Measurements from ENCODE around the gene C1orf87. TPM values are rescaled to one million over a fixed set of nuclear protein-coding genes. Genes with fewer than 3 reads are reported as not detected.

C1orf87 gene
- 10 to 100 TPM; 10.4 to 13.8 TPM for total RNA-seq
- 1 to 10 TPM; 4.3 to 5.0 TPM for polyA plus RNA-seq
- long read RNA-seq, donor 1 = 0 reads
- long read RNA-seq, donor 2 = 0 reads
- long read RNA-seq, donor 3, partial matches to known transcripts = 0 of 1 reads
- long read RNA-seq, donor 3, other reads (novel, unspliced or antisense) = 0 of 1 reads
- long read RNA-seq, donor 4 = 0 reads
- long read RNA-seq, donor 5, partial matches to known transcripts = 0 of 2 reads
- long read RNA-seq, donor 5, other reads (novel, unspliced or antisense) = 0 of 2 reads

- H3K27ac ChIP-seq (ENCODE audit: low read depth in 1 of 2, low read length in 1 of 2) = no peak within 1 kb of the TSS
- H3K9me3 ChIP-seq (ENCODE audit: control insufficient read depth in 4 of 4, insufficient read depth in 3 of 4, low read length in 3 of 4) = peaks cover 0 to 4% (median 0%) of the 10 kb centered on the region in 4 donors
- H3K9ac ChIP-seq (ENCODE audit: insufficient read depth in 1 of 2, low read length in 2 of 2) = no peak within 1 kb of the TSS
- no peak for TF ChIP-seq CTCF (IDR thresholded peaks at IDR 0.05; ENCODE audit: control extremely low read depth, extremely low read depth)
- H3K4me1 ChIP-seq (ENCODE audit: control insufficient read depth in 5 of 5, insufficient read depth in 5 of 5, low read length in 5 of 5) = peaks cover 0 to 7% (median 0%) of the 10 kb centered on the region in 5 donors
- peak; percentile 27 for ATAC-seq (ENCODE audit: insufficient read depth, low FRiP score)
- no peak within 1 kb of the TSS for H3K4me3 ChIP-seq
- H3K36me3 ChIP-seq (ENCODE audit: control insufficient read depth in 4 of 4, insufficient read depth in 4 of 4, low read length in 4 of 4) = no peaks in the 10 kb centered on the region
- peaks cover 0 to 25% (median 10%) of the 10 kb centered on the region in 3 donors for H3K27me3 ChIP-seq (ENCODE audit: control insufficient read depth in 3 of 3, insufficient read depth in 3 of 3, low read length in 2 of 3)
- WGBS, 2 donors = 20 to 22% methylated on average over 36 of the region's 36 CpGs
- DNase-seq = no peak
These were observed at the start of gene C1orf87 for GRCh38 chr1:60073605-60074278. TSS of gene C1orf87 (minus strand) at chr1:60073770. CDS start at chr1:60072643, 1,127 bp downstream.

GRCh38 chr1:60118085-60118484, 44.5 kb upstream of the C1orf87 start:
- 64 to 86% methylated on average over 4 of the region's 4 CpGs for WGBS, 2 donors
- peak in 1 of 3 donors; percentile 23 for DNase-seq
- Histone ChIP-seq H3K4me1 (ENCODE audit: control insufficient read depth in 5 of 5, insufficient read depth in 5 of 5, low read length in 5 of 5) (no peaks in the 10 kb centered on the region), H3K36me3 (ENCODE audit: control insufficient read depth in 4 of 4, insufficient read depth in 4 of 4, low read length in 4 of 4) (no peaks in the 10 kb centered on the region), H3K27me3 (ENCODE audit: control insufficient read depth in 3 of 3, insufficient read depth in 3 of 3, low read length in 2 of 3) (no peaks in the 10 kb centered on the region), H3K27ac (ENCODE audit: low read depth in 1 of 2, low read length in 1 of 2) (no peak overlapping the region), H3K9me3 (ENCODE audit: control insufficient read depth in 4 of 4, insufficient read depth in 3 of 4, low read length in 3 of 4) (no peaks in the 10 kb centered on the region), H3K9ac (ENCODE audit: insufficient read depth in 1 of 2, low read length in 2 of 2) (no peak overlapping the region), H3K4me3 (no peak overlapping the region)
- TF ChIP-seq CTCF (IDR thresholded peaks at IDR 0.05; ENCODE audit: control extremely low read depth, extremely low read depth) = no peak
- no peak for ATAC-seq (ENCODE audit: insufficient read depth, low FRiP score)

GRCh38 chr1:60114745-60115318, 41.3 kb upstream of the C1orf87 start:
- H3K27ac ChIP-seq (ENCODE audit: low read depth in 1 of 2, low read length in 1 of 2) = no peak overlapping the region
- H3K9me3 ChIP-seq (ENCODE audit: control insufficient read depth in 4 of 4, insufficient read depth in 3 of 4, low read length in 3 of 4) = no peaks in the 10 kb centered on the region
- no peak overlapping the region for H3K9ac ChIP-seq (ENCODE audit: insufficient read depth in 1 of 2, low read length in 2 of 2)
- 86 to 88% methylated on average over 7 of the region's 7 CpGs for WGBS, 2 donors
- no peaks in the 10 kb centered on the region for H3K27me3 ChIP-seq (ENCODE audit: control insufficient read depth in 3 of 3, insufficient read depth in 3 of 3, low read length in 2 of 3)
- ATAC-seq (ENCODE audit: insufficient read depth, low FRiP score) = no peak
- TF ChIP-seq CTCF (IDR thresholded peaks at IDR 0.05; ENCODE audit: control extremely low read depth, extremely low read depth) = no peak
- H3K4me3 ChIP-seq = no peak overlapping the region
- no peaks in the 10 kb centered on the region for H3K36me3 ChIP-seq (ENCODE audit: control insufficient read depth in 4 of 4, insufficient read depth in 4 of 4, low read length in 4 of 4)
- H3K4me1 ChIP-seq (ENCODE audit: control insufficient read depth in 5 of 5, insufficient read depth in 5 of 5, low read length in 5 of 5) = no peaks in the 10 kb centered on the region
- no peak for DNase-seq
